ENCODE results near the gene ADI1.
A peak's percentile ranks its signal among the peaks of the same experiment; 100 is the strongest.

ADI1 gene

GRCh38 chr2:3461801-3462492 lies 57.4 kb downstream of the ADI1 start:
- DNase-seq, result peak; percentile 57

DNA sequence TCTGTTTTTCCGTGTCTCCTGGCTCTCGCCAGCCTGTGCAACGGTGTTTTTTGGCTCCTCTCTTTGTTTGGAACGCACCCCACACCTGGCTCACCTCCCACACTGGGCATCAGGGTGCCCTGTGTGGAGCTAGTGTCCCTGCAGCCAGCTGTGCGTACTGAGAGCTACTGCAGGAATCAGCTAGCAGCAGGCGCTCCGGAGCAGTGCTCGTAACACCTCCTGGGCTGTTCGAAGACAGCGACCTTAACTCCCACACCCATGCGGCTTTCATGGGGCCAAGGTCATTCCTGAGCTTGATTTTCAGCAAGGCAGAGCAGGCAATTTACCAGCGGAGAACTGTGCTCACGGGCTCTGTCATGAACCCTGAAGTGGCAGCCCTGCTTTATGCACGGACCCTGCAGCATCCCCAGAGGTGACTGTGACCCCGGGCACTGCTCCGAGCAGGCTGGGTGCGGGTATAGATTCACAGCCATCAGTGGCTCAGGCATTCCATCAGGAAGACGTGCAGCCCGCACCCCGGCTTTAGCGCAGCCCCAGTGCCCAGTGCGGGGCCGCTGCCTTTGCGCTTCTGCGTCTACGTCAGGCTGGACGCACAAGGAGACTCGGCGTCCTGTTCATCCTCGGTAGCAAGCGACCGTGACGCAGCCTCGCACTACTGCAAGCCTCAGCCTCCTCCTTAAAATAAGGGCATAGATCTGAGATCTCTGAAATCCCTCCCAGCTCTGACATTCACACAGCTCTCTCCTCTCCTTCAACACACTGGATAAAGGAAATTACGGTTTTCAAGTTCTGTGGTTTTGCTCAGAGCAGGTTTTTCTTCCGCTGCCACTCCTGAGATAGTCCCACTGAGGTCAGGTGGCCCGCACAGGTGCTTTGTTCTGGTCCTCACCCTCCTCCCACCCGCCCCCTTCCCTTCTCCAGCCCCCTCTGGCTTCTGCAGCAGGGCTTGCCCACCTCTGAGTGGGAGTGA lies 58.2 kb downstream of the ADI1 start:
- no peak for DNase-seq

GRCh38 chr2:3460156-3460555 lies 59.2 kb downstream of the ADI1 start:
- DNase-seq, result no peak

- no peak for DNase-seq
Measured at GRCh38 chr2:3459185-3460015, 59.9 kb downstream of the ADI1 start.

DNA sequence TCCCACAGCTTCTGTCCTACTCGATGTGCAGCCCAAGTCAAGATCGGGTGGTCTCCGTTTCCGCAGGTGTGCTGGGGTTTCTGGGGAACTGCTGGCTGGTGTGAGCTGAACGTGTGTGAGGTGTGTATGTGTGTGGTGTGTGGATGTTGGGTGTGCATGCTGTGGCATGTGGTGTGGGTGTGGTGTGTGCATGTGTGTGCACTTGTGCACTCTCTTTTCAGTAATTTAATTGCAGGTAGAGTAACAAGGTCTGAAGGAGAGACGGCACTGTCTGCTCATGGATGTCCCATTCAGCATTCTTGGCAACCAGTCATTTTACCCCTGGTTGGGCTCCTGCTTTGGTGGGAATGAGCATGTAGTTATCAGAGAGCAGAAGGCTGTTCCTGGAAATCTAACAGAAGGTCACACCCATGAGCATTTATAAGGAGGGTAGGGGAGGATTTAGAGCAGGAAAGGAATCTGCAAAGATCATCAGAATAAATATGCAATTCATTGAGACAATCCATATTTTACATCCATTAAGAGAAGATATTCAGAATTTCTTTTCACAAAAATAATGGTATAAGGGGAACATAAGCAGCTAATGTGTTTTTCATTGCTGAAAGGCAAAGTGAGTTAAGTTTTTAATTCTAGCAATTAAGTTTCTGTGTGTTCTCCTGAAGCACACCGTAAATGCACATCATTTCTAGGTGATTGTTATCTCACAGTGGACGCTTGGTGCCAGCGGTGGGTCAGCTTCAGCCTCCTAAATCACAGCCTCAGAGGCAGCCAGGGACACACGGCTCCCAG lies 60.7 kb downstream of the ADI1 start:
- DNase-seq, result no peak

DNA sequence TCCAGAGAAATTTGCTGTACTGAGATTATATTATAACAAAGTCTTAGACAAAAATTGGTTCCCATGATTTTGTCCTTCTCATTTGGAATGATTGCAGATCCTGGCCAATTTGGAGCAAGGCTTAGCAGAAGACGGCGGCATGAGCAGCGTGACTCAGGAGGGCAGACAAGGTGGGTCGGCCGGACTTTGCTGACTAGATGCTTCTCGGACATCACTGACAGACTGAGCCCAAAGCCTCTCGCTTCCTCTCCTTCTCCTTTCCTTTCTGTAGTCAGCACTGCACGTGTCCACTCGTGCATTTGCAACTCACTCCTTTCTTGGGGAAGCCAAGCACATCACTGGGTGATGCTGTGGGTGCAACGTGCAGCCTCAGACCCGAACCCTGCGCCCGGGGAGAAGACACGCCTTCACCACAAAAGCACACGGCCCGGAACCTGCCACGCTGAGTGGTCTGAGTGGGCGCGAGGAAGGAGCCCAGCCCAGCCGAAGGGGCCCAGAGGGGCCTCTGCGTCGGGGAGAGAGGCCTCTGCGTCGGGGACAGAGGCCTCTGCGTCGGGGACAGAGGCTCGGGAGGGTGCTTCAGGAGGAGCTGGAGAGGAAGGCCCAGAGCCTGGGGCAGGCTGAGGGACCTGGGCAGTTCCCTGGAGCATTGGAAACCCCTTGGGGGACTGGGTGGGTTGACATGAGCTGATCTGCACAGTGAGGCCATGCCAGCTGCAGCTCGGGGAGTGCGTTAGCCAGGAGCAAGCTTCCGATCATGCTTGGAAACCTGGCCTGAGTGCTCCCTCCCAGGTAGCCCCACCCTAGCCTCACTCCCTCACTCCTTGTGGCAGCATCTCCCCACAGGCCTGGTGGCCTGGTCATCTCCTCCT lies 61.6 kb downstream of the ADI1 start:
- no peak for DNase-seq

DNA sequence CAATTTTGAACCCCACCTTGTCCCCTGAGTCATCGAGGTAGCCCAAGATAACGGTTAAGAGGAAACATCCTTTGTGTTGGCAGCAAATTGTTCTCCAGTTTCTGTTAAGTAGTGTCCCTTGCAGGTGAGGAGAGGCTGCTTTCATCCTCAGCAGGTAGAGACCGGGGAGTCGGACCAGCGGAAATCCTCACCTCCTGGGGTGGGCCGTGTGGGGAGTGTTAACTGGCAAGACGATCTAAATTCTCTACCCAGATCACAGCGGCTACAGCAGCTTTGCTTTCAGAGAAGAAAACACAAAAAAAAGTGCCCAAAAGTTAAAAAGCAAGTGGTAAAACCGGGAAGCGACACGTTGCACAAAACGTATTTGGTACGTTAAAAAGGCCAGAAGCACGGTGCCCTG lies 63.2 kb downstream of the ADI1 start:
- DNase-seq, result no peak

DNA sequence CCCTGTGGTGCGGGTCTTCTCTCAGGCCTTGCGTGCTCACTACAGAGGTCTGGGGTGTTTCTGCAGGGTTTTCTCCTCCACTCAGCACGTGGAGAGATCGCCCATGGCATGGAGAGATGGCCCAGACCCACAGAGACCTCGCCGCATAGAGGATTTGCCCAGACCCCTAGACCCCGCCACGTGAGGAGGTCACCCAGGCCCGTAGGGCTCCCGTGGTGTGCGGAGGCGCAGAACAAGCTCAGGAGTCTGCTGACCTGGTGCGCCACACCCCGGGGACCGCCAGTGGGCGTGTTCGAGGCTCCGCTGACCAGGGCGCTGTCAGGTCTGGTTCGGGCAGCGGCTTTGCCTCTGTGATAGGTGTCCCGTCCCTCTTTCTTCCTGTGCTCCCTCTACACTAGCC lies 64.5 kb downstream of the ADI1 start:
- DNase-seq, result no peak

- DNase-seq, result peak; percentile 20
Measured at GRCh38 chr2:3454005-3454404, 65.3 kb downstream of the ADI1 start.

GRCh38 chr2:3453190-3453999 lies 65.9 kb downstream of the ADI1 start:
- DNase-seq, result no peak

- DNase-seq, result no peak
Measured at GRCh38 chr2:3451926-3452671, 67.2 kb downstream of the ADI1 start.

GRCh38 chr2:3451169-3451568 lies 68.2 kb downstream of the ADI1 start:
- no peak for DNase-seq

- DNase-seq, result peak; percentile 25
Measured at GRCh38 chr2:3450385-3451010, 68.8 kb downstream of the ADI1 start.

GRCh38 chr2:3449936-3450335 lies 69.4 kb downstream of the ADI1 start:
- DNase-seq, result no peak

- peak; percentile 87 for DNase-seq
Measured at GRCh38 chr2:3449086-3449485, 70.2 kb downstream of the ADI1 start.

DNA sequence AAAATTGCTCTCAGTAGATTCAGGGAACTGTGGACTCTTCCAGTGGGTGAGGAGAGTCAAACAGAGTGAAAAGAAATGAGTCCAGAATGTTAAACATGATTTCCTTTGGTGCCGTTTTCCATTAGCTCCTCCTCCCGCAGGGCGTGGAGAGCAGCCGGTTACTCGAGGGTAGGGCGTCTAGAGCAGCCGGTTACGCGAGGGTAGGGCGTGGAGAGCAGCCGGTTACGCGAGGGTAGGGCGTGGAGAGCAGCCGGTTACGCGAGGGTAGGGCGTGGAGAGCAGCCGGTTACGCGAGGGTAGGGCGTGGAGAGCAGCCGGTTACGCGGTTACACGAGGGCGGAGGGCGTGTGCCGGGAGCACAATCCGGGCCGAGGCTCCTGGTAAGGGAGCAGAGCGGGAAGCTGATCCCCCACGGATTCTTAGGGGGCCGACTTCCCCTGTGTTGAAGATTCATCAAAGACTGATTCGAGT lies 70.9 kb downstream of the ADI1 start:
- peak; percentile 76 for DNase-seq

DNA sequence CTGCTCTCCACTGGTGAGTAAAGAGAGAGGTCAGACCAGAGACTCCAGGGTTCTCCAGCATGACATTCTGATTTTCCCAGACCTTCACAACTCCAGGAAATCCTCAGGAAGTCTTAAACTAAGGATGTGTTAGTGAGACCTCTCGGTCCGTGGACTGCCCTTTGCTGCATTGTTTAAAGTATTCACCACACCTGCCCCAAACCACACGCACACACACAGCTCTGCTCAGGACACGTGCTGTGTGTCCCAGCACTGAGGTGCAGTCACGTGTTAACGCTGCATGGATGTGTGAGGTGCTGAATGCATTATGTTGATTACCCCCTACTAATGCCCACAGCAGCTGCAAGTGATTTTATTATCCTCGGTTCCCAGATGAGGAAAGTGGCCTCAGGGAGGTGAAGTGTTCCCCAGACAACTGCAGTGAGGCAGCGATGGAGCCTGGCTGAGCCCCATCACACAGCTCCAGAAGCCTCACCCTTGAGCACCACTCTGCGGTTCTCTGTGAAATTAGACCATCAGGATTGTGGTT lies 71.5 kb downstream of the ADI1 start:
- peak; percentile 91 for DNase-seq

Data from NCI-H345 (cell line).